Thyroid gland (tissue), 4 donors: ENCODE data around the gene UBL4B. TPM values are rescaled to one million over a fixed set of nuclear protein-coding genes. Genes with fewer than 3 reads are reported as not detected.

Experiments
- DNase-seq, 2 donors: peaks; one replicate each; pipeline ENCODE4 v3.0.0-alpha.2; 2019
- H3K27ac ChIP-seq, 3 donors: fragments of 200-600 bp; sonication (generic); 1 replicate in 2 of 3; 2 replicates in 1 of 3; pipeline ENCODE4 v1.5.1; 2016 to 2019; ENCODE audit warnings: mild to moderate bottlenecking in 1 of 3, moderate library complexity in 1 of 3
- H3K27me3 ChIP-seq: fragments of 200-600 bp; sonication (generic); one replicate; pipeline ENCODE4 v1.5.1; 2019
- H3K36me3 ChIP-seq, 2 donors: fragments of 200-600 bp; sonication (generic); one replicate each; pipeline ENCODE4 v1.5.1; 2016 to 2019
- H3K4me1 ChIP-seq, 2 donors: fragments of 200-600 bp; sonication (generic); one replicate each; pipeline ENCODE4 v1.5.1; 2017 to 2019
- H3K4me3 ChIP-seq, 3 donors: fragments of 200-600 bp; sonication (generic); replicated peaks in 1 of 3; 1 replicate in 2 of 3; 2 replicates in 1 of 3; pipeline ENCODE4 v1.5.1; 2016; ENCODE audit warnings: mild to moderate bottlenecking in 1 of 3
- H3K9me3 ChIP-seq: fragments of 200-600 bp; sonication (generic); one replicate; pipeline ENCODE4 v1.5.1; 2017
- CTCF ChIP-seq, 6 experiments: fragments of 200-600 bp in 3 of 6; fragments of 450-650 bp in 3 of 6; sonication (generic) in 3 of 6; IDR thresholded peaks; one replicate each; pipeline ENCODE4 v1.5.1; 2016 to 2019; ENCODE audit warnings: antibody characterized with exemption in 6 of 6, mild to moderate bottlenecking in 2 of 6, inconsistent platforms in 1 of 6, moderate library complexity in 1 of 6
- POLR2A ChIP-seq, 2 donors: fragments of 450-650 bp; IDR thresholded peaks; one replicate each; pipeline ENCODE4 v1.6.1; 2017; ENCODE audit warnings: antibody characterized with exemption in 2 of 2, mild to moderate bottlenecking in 2 of 2, moderate library complexity in 1 of 2
- WGBS, 2 donors: methylation state at CpG; one replicate each; pipeline ENCODE4 v1.1.5; 2017; 5-methylcytosine and 5-hydroxymethylcytosine counted together
- intact Hi-C: fragments of 100-400 bp; cut with DNase I; formaldehyde crosslinking; loops from one replicate; pipeline ENCODE4 v1.15.1; 2023
- total RNA-seq, 4 donors: library from RNA; depleted of rRNA; stranded (reverse); fragments of >200 nt; gene quantifications; one replicate each; pipeline ENCODE4 v1.2.3, GENCODE V29; 2016

UBL4B gene
- total RNA-seq, 4 donors from 2014 or later, result 0.27 TPM; not detected in 3

- 81 to 90% methylated on average over 5 of the region's 5 CpGs for WGBS, 2 donors
These were observed 31.2 kb upstream of the UBL4B start for GRCh38 chr1:110081061-110081460.

GRCh38 chr1:110082477-110082876 lies 29.8 kb upstream of the UBL4B start:
- Histone ChIP-seq H3K27ac (no peak overlapping the region), H3K27me3 (peaks cover 19% of the 10 kb centered on the region), H3K4me3 (no peak overlapping the region), H3K9me3 (no peaks in the 10 kb centered on the region), H3K4me1 (peaks cover 11 to 14% of the 10 kb centered on the region in 2 donors), H3K36me3 (no peaks in the 10 kb centered on the region)
- TF ChIP-seq POLR2A (IDR thresholded peaks at IDR 0.05) (no peak), CTCF (IDR thresholded peaks at IDR 0.05) (no peak)
- DNase-seq, result no peak
- 84 to 87% methylated on average over 5 of the region's 5 CpGs for WGBS, 2 donors
- intact Hi-C loops, result no loop called here

More at GRCh38 chr1:110081061-110081460, 31.2 kb upstream of the UBL4B start:
- H3K36me3 ChIP-seq, result no peaks in the 10 kb centered on the region
- H3K4me3 ChIP-seq, result no peak overlapping the region
- intact Hi-C loops, result no loop called here
- no peak overlapping the region for H3K27ac ChIP-seq
- no peak for DNase-seq
- peaks cover 11 to 14% of the 10 kb centered on the region in 2 donors for H3K4me1 ChIP-seq
- no peaks in the 10 kb centered on the region for H3K9me3 ChIP-seq
- TF ChIP-seq CTCF (IDR thresholded peaks at IDR 0.05) (no peak), POLR2A (IDR thresholded peaks at IDR 0.05) (no peak)
- peaks cover 19% of the 10 kb centered on the region for H3K27me3 ChIP-seq

GRCh38 chr1:110083061-110083865 lies 29.0 kb upstream of the UBL4B start:
- no peaks in the 10 kb centered on the region for H3K36me3 ChIP-seq
- 40 to 41% methylated on average over 15 of the region's 15 CpGs for WGBS, 2 donors
- H3K27me3 ChIP-seq, result peaks cover 19% of the 10 kb centered on the region
- peak overlapping the region in 1 of 3 donors; percentile 65 for H3K27ac ChIP-seq
- no peak for DNase-seq
- peaks cover 11 to 14% of the 10 kb centered on the region in 2 donors for H3K4me1 ChIP-seq
- intact Hi-C loops, result no loop called here
- no peaks in the 10 kb centered on the region for H3K9me3 ChIP-seq
- no peak for TF ChIP-seq CTCF (IDR thresholded peaks at IDR 0.05)
- no peak for TF ChIP-seq POLR2A (IDR thresholded peaks at IDR 0.05)
- H3K4me3 ChIP-seq, result peak overlapping the region in 2 of 3 donors; percentile 42 to 51

GRCh38 chr1:110083866-110084226 lies 28.4 kb upstream of the UBL4B start:
- H3K36me3 ChIP-seq, result no peaks in the 10 kb centered on the region
- no peak for DNase-seq
- intact Hi-C loops, result no loop called here
- no peaks in the 10 kb centered on the region for H3K9me3 ChIP-seq
- 10 to 14% methylated on average over 36 to 37 of the region's 37 CpGs for WGBS, 2 donors
- H3K4me1 ChIP-seq, result peaks cover 11 to 14% of the 10 kb centered on the region in 2 donors
- peak overlapping the region in 2 of 3 donors; percentile 35 to 65 for H3K27ac ChIP-seq
- H3K4me3 ChIP-seq, result peak overlapping the region in 2 of 3 donors; percentile 42 to 51
- TF ChIP-seq CTCF (IDR thresholded peaks at IDR 0.05), result no peak
- no peak for TF ChIP-seq POLR2A (IDR thresholded peaks at IDR 0.05)
- peaks cover 19% of the 10 kb centered on the region for H3K27me3 ChIP-seq
